HL-60 (cell line): ENCODE measurements around the gene RERE.

ENCODE experiments used
- DNase-seq, 2 experiments: peaks; one replicate each; pipeline ENCODE4 v3.0.0-alpha.2; 2010 to 2020; ENCODE audit warnings: low read depth in 1 of 2, low spot score in 1 of 2
- H3K27ac ChIP-seq: fragments of 250-450 bp; sonication (Bioruptor Pico); replicated peaks from 2 replicates; pipeline ENCODE4 v1.5.1; 2020; ENCODE audit warnings: mild to moderate bottlenecking, moderate library complexity
- H3K27me3 ChIP-seq: fragments of 250-450 bp; sonication (Bioruptor Pico); 2 replicates; pipeline ENCODE4 v1.5.1; 2021; ENCODE audit warnings: mild to moderate bottlenecking, moderate library complexity; ENCODE audit not compliant: insufficient read depth, poor library complexity, severe bottlenecking
- H3K4me3 ChIP-seq: replicated peaks from 2 replicates; pipeline ENCODE4 v1.5.1; 2011; ENCODE audit warnings: mild to moderate bottlenecking, control low read depth, low read length; ENCODE audit not compliant: insufficient read depth
- CTCF ChIP-seq: IDR thresholded peaks from one replicate; pipeline ENCODE4 v1.5.1; 2011; ENCODE audit warnings: low read length, control low read depth, inconsistent platforms; ENCODE audit not compliant: insufficient read depth
- GABPA ChIP-seq: IDR thresholded peaks from 2 replicates; pipeline ENCODE4 v1.6.1; 2012; ENCODE audit warnings: low read depth
- POLR2AphosphoS5 ChIP-seq: IDR thresholded peaks from 2 replicates; pipeline ENCODE4 v1.6.1; 2012; ENCODE audit warnings: low read depth
- REST ChIP-seq: IDR thresholded peaks from 2 replicates; pipeline ENCODE4 v1.6.1; 2012; ENCODE audit warnings: low read depth; ENCODE audit not compliant: insufficient replicate concordance
- SPI1 ChIP-seq: IDR thresholded peaks from 2 replicates; pipeline ENCODE4 v1.6.1; 2012; ENCODE audit warnings: low read depth, mild to moderate bottlenecking, borderline replicate concordance

The RERE gene

GRCh38 chr1:8646996-8647395 lies 170.4 kb downstream of the RERE start:
- Histone ChIP-seq H3K27ac (no peak overlapping the region), H3K4me3 (no peak overlapping the region), H3K27me3 (no peaks in the 10 kb centered on the region)
- TF ChIP-seq REST, result no peak
- TF ChIP-seq SPI1, result no peak
- no peak for TF ChIP-seq POLR2AphosphoS5
- no peak for TF ChIP-seq CTCF
- no peak for TF ChIP-seq GABPA
- no peak for DNase-seq

- Histone ChIP-seq H3K4me3 (no peak overlapping the region), H3K27ac (no peak overlapping the region), H3K27me3 (no peaks in the 10 kb centered on the region)
- TF ChIP-seq REST (no peak), CTCF (no peak), GABPA (no peak)
- no peak for DNase-seq
Observed at GRCh38 chr1:8646189-8646588, 171.3 kb downstream of the RERE start.

- no peak overlapping the region for H3K4me3 ChIP-seq
- DNase-seq, result no peak
- no peaks in the 10 kb centered on the region for H3K27me3 ChIP-seq
- H3K27ac ChIP-seq, result no peak overlapping the region
- TF ChIP-seq REST (no peak), POLR2AphosphoS5 (no peak), GABPA (no peak), SPI1 (no peak), CTCF (no peak)
Observed at GRCh38 chr1:8643542-8644536, 173.6 kb downstream of the RERE start.
